H7 (cell line): Measurements from ENCODE around the gene ZNF407. TPM values are rescaled to one million over a fixed set of nuclear protein-coding genes. Genes with fewer than 3 reads are reported as not detected.

Experiments
- DNase-seq: peaks from one replicate; pipeline ENCODE4 v3.0.0; 2012
- H3K27me3 ChIP-seq: 2 replicates; pipeline ENCODE4 v1.6.0; 2011; ENCODE audit warnings: mild to moderate bottlenecking, low read length; ENCODE audit not compliant: control insufficient read depth, insufficient read depth
- H3K36me3 ChIP-seq: replicated peaks from 2 replicates; pipeline ENCODE4 v1.5.1; 2011; ENCODE audit warnings: low read length; ENCODE audit not compliant: control insufficient read depth, insufficient read depth
- H3K4me3 ChIP-seq: 2 replicates; pipeline ENCODE4 v1.5.1; 2011; ENCODE audit warnings: low read depth, mild to moderate bottlenecking, control low read depth, low read length, moderate library complexity; ENCODE audit not compliant: insufficient read depth
- total RNA-seq: library from RNA; depleted of rRNA; stranded (reverse); fragments of >200 nt; shearing (Covaris generic); gene quantifications from 2 replicates; pipeline ENCODE4 v1.2.3, GENCODE V29; 2014

The ZNF407 gene
- total RNA-seq, 1 experiment from 2014 or later = 2.9 TPM

- H3K4me3 ChIP-seq = no peak overlapping the region
- no peak for DNase-seq
- no peaks in the 10 kb centered on the region for H3K36me3 ChIP-seq
- H3K27me3 ChIP-seq = no peaks in the 10 kb centered on the region
These were observed 397.7 kb downstream of the ZNF407 start for GRCh38 chr18:74995419-74995736.

- no peak overlapping the region for H3K4me3 ChIP-seq
- H3K27me3 ChIP-seq = no peaks in the 10 kb centered on the region
- no peak for DNase-seq
- no peaks in the 10 kb centered on the region for H3K36me3 ChIP-seq
These were observed 398.4 kb downstream of the ZNF407 start for GRCh38 chr18:74996055-74996454.

- no peaks in the 10 kb centered on the region for H3K36me3 ChIP-seq
- H3K4me3 ChIP-seq = no peak overlapping the region
- no peak for DNase-seq
- H3K27me3 ChIP-seq = no peaks in the 10 kb centered on the region
These were observed 399.3 kb downstream of the ZNF407 start for GRCh38 chr18:74996996-74997395.

- no peak for DNase-seq
- H3K36me3 ChIP-seq = no peaks in the 10 kb centered on the region
- no peak overlapping the region for H3K4me3 ChIP-seq
- H3K27me3 ChIP-seq = no peaks in the 10 kb centered on the region
These were observed 403.2 kb downstream of the ZNF407 start for GRCh38 chr18:75000920-75001319.

GRCh38 chr18:75003039-75003438 is 405.4 kb downstream of the ZNF407 start:
- no peaks in the 10 kb centered on the region for H3K27me3 ChIP-seq
- no peaks in the 10 kb centered on the region for H3K36me3 ChIP-seq
- DNase-seq = no peak
- H3K4me3 ChIP-seq = no peak overlapping the region

- DNase-seq = no peak
- H3K36me3 ChIP-seq = no peaks in the 10 kb centered on the region
- no peaks in the 10 kb centered on the region for H3K27me3 ChIP-seq
- H3K4me3 ChIP-seq = no peak overlapping the region
These were observed 406.4 kb downstream of the ZNF407 start for GRCh38 chr18:75003764-75004690.

- Histone ChIP-seq H3K36me3 (no peaks in the 10 kb centered on the region), H3K4me3 (no peak overlapping the region), H3K27me3 (no peaks in the 10 kb centered on the region)
- DNase-seq = no peak
These were observed 408.0 kb downstream of the ZNF407 start for GRCh38 chr18:75005626-75006025.

- no peak for DNase-seq
- Histone ChIP-seq H3K4me3 (no peak overlapping the region), H3K36me3 (no peaks in the 10 kb centered on the region)
These were observed 410.5 kb downstream of the ZNF407 start for GRCh38 chr18:75008186-75008585.

GRCh38 chr18:75009296-75009695 is 411.6 kb downstream of the ZNF407 start:
- no peak for DNase-seq
- Histone ChIP-seq H3K36me3 (no peaks in the 10 kb centered on the region), H3K27me3 (no peaks in the 10 kb centered on the region), H3K4me3 (no peak overlapping the region)

More at GRCh38 chr18:75008186-75008585, 410.5 kb downstream of the ZNF407 start:
- no peaks in the 10 kb centered on the region for H3K27me3 ChIP-seq

- DNase-seq = no peak
- no peaks in the 10 kb centered on the region for H3K27me3 ChIP-seq
- no peaks in the 10 kb centered on the region for H3K36me3 ChIP-seq
- no peak overlapping the region for H3K4me3 ChIP-seq
These were observed 412.2 kb downstream of the ZNF407 start for GRCh38 chr18:75009878-75010277.

- Histone ChIP-seq H3K36me3 (no peaks in the 10 kb centered on the region), H3K27me3 (no peaks in the 10 kb centered on the region)
These were observed 412.6 kb downstream of the ZNF407 start for GRCh38 chr18:75010278-75010677.

GRCh38 chr18:75010689-75011088 is 413.0 kb downstream of the ZNF407 start:
- Histone ChIP-seq H3K36me3 (no peaks in the 10 kb centered on the region), H3K27me3 (no peaks in the 10 kb centered on the region), H3K4me3 (no peak overlapping the region)
- DNase-seq = no peak

More at GRCh38 chr18:75010278-75010677, 412.6 kb downstream of the ZNF407 start:
- H3K4me3 ChIP-seq = no peak overlapping the region
- no peak for DNase-seq

- Histone ChIP-seq H3K4me3 (no peak overlapping the region), H3K36me3 (no peaks in the 10 kb centered on the region), H3K27me3 (no peaks in the 10 kb centered on the region)
- no peak for DNase-seq
These were observed 418.5 kb downstream of the ZNF407 start for GRCh38 chr18:75016025-75016717.

GRCh38 chr18:75023473-75023872 is 425.8 kb downstream of the ZNF407 start:
- DNase-seq = no peak
- Histone ChIP-seq H3K27me3 (no peaks in the 10 kb centered on the region), H3K36me3 (no peaks in the 10 kb centered on the region), H3K4me3 (no peak overlapping the region)

- H3K4me3 ChIP-seq = no peak overlapping the region
- no peaks in the 10 kb centered on the region for H3K27me3 ChIP-seq
- no peak for DNase-seq
- H3K36me3 ChIP-seq = no peaks in the 10 kb centered on the region
These were observed 427.2 kb downstream of the ZNF407 start for GRCh38 chr18:75024871-75025270.
